Left kidney (tissue), 2 donors: Measurements from ENCODE around the gene NHERF1. TPM values are rescaled to one million over a fixed set of nuclear protein-coding genes. Genes with fewer than 3 reads are reported as not detected.

Experiments
- DNase-seq: peaks from one replicate; pipeline ENCODE4 v3.0.0-alpha.2; 2013
- polyA plus RNA-seq: library from polyadenylated mRNA; unstranded; fragments of 120-200 nt; gene quantifications from one replicate; pipeline ENCODE4 v1.2.1, GENCODE V29; 2013; ENCODE audit not compliant: insufficient read length

NHERF1 gene
- polyA plus RNA-seq, 1 donor = 163 TPM

DNA sequence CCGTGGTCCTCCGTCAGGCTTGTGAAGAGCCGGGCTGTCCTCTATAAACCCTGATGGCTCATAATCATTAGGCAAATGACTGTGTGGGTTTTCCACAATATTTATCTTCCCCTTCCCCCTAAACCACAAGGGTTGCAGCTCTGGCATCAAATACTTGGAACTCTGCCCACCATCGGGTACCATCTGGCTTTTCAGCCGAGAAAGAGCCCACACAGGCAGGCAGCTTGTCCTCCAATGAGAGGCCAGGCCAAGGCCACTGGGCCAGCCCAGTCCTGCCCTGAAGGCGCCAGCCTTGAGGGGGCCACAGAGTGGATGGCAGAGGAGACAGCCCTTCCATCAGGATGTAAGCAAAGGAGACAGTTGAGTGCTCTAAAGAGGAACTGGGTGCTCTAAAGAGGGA, 59.5 kb downstream of the NHERF1 start:
- DNase-seq = no peak

DNA sequence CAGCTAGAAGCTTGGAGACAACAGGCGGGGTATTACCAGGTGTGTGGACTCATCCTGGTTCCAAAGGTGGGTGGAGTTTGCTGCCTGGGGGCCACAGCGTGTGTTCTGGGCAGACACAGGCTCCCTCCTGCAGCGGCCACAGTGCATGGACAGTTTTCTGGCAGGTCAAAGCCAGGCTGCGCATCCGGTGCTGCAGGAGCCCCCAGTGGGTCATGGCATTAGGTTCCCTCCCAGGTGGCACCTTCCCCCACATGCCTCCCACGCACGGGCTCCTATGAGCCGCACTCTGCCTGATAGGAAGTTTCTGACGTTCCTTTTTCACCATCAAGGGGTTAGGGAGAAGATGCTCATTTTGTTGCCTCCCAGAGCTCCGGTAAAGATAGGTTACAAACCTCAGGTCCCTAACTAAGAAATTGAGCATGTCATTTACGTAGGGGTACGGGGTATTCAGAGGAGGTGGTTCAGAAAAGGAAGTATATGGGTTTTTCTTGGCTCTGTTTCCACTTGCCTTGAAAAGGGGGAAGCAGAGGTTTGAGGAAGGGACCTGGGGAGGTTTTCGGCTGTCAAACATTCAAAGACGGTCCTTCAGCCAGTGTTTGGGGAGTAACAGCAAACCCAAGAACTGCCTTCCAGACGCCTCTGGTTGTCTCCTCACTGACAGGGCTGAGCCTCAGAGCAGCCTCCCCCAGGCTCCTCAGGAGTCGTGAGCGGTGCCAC, 60.4 kb downstream of the NHERF1 start:
- no peak for DNase-seq

DNA sequence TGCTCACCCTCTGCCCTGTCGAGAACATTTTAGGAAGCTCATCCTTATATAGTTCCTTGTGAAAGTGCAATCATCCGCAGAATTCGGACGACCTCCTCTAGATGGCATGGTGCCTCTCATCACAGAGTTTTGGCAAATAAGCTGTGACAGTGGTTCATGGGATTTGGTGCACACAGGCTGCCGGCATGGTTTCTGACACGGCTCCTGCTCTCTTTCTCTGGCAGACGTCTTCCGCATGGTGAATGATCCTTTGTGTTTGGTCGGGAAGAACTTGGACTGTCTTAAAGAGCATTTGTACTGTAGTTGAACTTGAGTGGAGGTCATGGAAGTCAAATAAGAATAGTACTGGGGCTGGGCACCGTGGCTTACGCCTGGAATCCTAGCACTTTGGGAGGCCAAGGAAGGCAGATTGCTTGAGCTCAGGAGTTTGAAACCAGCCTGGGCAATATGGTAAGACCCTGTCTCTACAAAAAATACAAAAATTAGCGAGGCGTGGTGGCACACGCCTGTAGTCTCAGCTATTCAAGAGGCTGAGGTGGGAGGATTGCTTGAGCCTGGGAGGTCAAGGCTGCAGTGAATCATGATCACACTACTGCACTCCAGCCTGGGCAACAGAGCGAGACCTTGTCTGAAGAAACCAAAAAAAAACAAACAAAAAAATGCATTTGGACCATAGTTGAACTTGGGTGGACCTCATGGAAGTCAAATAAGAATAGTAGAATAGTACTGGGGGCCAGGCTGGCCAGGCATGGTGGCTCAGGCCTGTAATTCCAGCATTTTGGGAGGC, 62.5 kb downstream of the NHERF1 start:
- DNase-seq = no peak

DNA sequence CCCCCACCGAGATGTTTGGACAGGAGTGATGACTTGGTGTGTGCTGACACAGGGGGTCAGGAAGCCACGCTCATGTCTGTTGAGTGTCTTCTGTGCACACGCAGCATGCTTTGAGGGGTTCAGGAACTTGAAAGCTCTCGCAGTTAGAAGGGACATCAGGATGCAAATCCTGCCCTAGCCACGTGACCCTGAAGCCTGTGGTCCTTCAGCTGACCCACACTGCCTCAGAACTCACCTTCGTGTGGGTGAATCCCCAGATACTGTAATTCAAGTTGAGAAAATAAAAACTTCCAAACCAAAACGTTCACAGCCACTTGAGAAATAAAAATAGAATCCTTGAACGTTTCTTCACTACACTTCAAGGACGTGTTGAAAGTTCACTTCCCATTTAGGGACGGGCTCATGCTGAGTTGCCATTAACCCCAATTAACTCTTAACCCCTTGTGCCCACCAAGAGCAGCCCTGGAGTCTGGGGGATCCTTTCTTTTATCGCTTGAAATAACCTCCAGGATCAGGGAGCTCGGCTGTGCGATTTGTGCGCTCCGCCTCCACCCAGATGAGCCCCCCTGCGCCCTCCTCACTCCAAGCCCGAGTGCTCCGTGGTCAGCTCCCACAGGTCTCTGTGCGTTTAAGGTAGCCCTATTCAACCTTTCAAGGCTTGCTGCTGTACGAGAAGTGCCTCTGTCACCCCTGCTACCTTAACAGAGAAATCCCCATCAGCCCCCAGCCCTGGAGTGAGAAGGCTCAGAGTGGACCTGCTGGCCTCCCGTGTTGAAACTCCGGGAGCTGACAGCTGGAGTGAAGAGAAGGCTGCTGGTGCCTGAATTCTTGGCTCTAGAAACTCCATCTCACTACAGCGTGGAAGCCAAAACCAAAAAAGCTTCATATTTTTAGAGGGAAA, 63.9 kb downstream of the NHERF1 start:
- peak; percentile 74 for DNase-seq

DNA sequence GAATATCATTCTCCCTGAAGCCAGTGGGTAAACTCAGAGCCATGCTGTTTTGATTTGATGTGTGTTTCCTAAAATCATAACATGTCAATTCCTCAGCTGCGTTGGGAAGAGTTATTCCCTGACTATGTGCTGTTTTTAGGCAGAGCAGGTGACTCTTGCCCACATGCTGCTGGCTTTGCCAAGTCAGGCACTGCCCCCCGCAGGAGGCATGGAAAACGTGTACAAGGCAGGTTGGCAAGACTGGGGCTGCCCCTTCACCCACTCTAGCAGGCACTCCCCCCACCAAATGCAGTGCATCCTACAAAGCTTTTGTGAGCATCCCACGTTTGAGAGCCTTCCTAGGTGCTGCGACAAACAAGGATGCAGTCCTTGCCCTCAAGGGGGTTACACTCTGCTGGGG, 66.0 kb downstream of the NHERF1 start:
- no peak for DNase-seq

DNA sequence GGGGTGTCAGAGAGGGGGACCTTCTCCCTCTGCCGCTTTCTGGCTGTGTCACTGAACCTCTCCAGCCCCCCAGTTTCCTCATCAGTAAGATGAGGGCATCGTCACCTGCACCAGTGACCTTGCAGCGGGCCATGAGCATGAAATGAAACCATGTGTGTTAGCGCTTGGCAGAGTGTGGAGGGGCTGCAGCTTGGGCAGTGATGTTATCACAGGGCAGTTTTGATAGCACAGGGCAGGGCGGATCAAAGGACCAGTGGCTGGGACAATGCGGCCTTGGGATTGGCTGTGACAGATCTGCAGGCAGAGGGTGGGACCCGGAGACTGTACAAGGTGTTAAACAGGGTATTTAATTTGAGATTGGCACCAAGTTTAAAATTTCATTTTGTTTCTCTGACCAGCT, 66.6 kb downstream of the NHERF1 start:
- DNase-seq = no peak

DNA sequence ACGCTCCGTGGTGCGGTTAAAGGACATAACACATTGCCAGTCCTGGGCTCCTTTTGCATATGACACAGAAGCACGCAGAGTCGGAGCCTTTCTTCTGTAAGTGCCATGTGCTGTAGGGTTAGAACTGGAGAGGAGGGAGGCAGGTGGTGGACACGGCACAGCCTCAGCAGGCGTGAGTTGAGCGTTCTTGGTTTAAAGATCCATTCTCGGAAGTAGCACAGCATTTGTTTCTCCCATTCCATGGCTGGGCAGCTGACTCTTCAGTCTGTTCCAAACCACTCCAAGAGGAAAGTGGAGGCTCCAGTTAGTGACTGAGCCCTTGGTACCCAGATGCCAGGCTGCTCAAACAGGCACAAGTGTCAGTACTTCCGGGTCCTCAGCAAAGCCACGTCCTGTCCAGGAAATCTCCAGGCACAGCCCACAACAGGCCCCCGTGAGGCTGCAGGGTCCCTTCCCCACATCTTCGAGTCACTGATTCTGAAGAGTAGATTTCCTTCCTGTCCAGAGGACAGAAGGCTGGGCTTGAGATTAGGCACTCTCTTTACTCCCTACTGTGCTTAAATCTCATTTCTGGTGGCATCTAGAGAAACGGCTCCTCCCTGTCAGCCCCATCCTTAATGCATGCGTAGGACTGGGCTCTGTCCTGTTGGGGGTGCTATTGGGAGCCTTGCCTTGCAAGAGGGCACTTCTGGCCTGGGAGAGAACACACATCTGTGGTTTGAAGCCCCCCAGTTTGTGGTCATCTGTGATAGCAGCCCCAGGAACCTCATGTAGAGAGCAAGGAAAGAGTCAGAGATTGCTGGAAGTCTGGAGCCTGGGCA, 67.3 kb downstream of the NHERF1 start:
- no peak for DNase-seq

DNA sequence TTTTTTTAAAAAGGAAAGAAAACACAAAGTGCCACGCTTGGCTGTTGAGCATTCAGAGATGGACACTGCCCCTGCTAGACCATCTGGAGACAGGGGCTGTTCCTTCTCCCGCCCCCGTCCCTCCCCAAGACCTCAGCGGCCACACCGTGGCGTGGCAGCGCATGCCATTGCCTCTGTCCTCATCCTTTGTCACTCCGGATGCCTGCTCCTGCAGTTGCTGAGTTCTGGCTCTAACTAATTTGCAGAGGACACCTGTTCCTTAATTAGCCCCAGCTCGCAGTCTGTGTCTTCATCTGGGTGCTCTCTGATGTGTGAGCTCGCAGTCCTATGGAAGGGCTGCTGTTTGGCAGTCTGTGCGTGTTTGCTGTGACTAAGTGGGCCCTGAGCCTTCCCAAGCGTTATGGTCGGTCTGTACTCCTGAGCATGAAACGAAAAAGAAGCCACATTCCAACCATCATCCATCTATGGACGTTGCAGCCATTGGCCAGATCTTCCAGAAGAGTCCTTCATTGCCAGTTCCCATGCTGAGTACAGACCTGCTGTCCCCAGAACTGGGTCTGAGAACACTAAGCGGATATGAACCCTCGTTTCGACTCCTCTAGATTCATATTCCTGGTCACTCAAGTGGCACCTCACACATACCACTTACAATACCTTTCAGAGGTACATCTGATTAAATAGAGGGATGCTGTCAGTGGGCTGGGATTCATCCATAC, 68.6 kb downstream of the NHERF1 start:
- no peak for DNase-seq

DNA sequence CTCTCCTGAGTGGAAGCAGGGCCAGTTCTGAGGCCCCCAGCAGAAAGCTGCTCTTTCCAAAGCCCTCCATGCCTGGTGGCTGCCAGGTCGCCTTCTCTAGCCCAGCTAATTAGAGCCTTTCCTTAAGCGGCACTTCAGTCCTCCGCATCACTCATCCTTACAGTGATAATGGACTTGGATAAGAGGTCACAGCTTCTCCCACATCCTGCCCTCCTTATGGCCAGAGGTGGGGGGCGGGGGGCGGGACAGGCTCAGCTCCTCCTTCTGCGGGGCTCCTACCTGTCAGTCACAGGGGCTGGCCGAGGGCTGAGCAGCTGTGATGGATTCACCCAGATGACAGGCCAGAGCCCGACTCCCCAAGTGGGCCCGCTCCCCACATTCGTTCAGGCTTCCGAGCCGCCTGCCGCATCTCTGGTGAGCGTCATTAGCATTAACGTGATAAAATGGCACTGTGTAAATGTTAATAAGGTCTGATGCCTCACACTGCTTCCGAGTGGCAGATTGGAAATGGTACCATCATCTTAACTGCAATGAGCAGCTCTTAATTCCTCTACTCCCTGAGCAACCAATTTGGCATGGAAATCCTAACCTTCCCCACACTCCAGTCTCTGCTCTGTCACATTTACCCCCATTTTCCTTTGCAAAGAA, 70.0 kb downstream of the NHERF1 start:
- DNase-seq = no peak

Other genes starting within 250 kb of the NHERF1 start
- gene CD300LB, start 217.2 kb upstream of the NHERF1 start, polyA plus RNA-seq = 0.15 TPM
- gene CD300C, start 202.5 kb upstream of the NHERF1 start, polyA plus RNA-seq = 0.18 TPM
- not detected for gene CD300H, start 181.1 kb upstream of the NHERF1 start, polyA plus RNA-seq
- 0.13 TPM for gene CD300LD, start 156.3 kb upstream of the NHERF1 start, polyA plus RNA-seq
- 0.10 TPM for gene CD300E, start 124.9 kb upstream of the NHERF1 start, polyA plus RNA-seq
- gene CD300LF, start 35.7 kb upstream of the NHERF1 start, polyA plus RNA-seq = 0.23 TPM
- 6.6 TPM for gene RAB37, start 11.4 kb upstream of the NHERF1 start, polyA plus RNA-seq
- gene NAT9, start 27.7 kb downstream of the NHERF1 start, polyA plus RNA-seq = 46.7 TPM
- 0.18 TPM for gene GRIN2C, start 111.3 kb downstream of the NHERF1 start, polyA plus RNA-seq
- gene FDXR, start 124.4 kb downstream of the NHERF1 start, polyA plus RNA-seq = 6.5 TPM
- gene FADS6, start 145.0 kb downstream of the NHERF1 start, polyA plus RNA-seq = 0.80 TPM
- 0.70 TPM for gene USH1G, start 174.6 kb downstream of the NHERF1 start, polyA plus RNA-seq
- not detected for gene OTOP2, start 175.6 kb downstream of the NHERF1 start, polyA plus RNA-seq
- gene OTOP3, start 187.3 kb downstream of the NHERF1 start, polyA plus RNA-seq = not detected
- gene HID1, start 224.1 kb downstream of the NHERF1 start, polyA plus RNA-seq = 10.8 TPM
- gene CDR2L, start 239.0 kb downstream of the NHERF1 start, polyA plus RNA-seq = 8.0 TPM